Neural cell (in vitro differentiated cells): Measurements from ENCODE around the gene GMPPA. TPM values are rescaled to one million over a fixed set of nuclear protein-coding genes. Genes with fewer than 3 reads are reported as not detected.

Experiments used
- H2AFZ ChIP-seq: fragments of 200-600, 300-800 bp; sonication (generic), shearing (Covaris generic); 2 replicates; pipeline ENCODE4 v1.6.0; 2014; ENCODE audit warnings: low read depth, mild to moderate bottlenecking, antibody characterized with exemption, low read length, moderate library complexity
- H3F3A ChIP-seq: fragments of 200-600 bp; shearing (Covaris generic); 2 replicates; pipeline ENCODE4 v1.6.1; 2016; ENCODE audit warnings: mild to moderate bottlenecking, moderate library complexity, mixed read lengths, antibody characterized with exemption, low read length; ENCODE audit not compliant: insufficient read depth, poor library complexity, severe bottlenecking
- H3K27ac ChIP-seq: fragments of 200-600, 300-800 bp; sonication (generic), shearing (Covaris generic); 2 replicates; pipeline ENCODE4 v1.5.1; 2014; ENCODE audit warnings: mild to moderate bottlenecking, low read length, moderate library complexity
- H3K27me3 ChIP-seq: fragments of 300-800, 200-600 bp; sonication (generic), shearing (Covaris generic); 2 replicates; pipeline ENCODE4 v1.6.0; 2014; ENCODE audit warnings: mild to moderate bottlenecking, low read depth, low read length, moderate library complexity; ENCODE audit not compliant: insufficient read depth
- H3K36me3 ChIP-seq: fragments of 300-800, 200-600 bp; sonication (generic), shearing (Covaris generic); 2 replicates; pipeline ENCODE4 v1.5.1; 2014; ENCODE audit warnings: mild to moderate bottlenecking, antibody characterized with exemption, low read length, moderate library complexity; ENCODE audit not compliant: insufficient read depth
- H3K4me2 ChIP-seq: fragments of 300-800, 200-600 bp; sonication (generic), shearing (Covaris generic); 2 replicates; pipeline ENCODE4 v1.6.0; 2014; ENCODE audit warnings: mild to moderate bottlenecking, low read length
- H3K4me3 ChIP-seq: fragments of 300-800, 200-600 bp; sonication (generic), shearing (Covaris generic); 2 replicates; pipeline ENCODE4 v1.5.1; 2014; ENCODE audit warnings: mild to moderate bottlenecking, low read length, moderate library complexity
- H3K79me2 ChIP-seq: fragments of 200-600 bp; shearing (Covaris generic); replicated peaks from 2 replicates; pipeline ENCODE4 v1.6.0; 2014; ENCODE audit warnings: mild to moderate bottlenecking, low read length, moderate library complexity; ENCODE audit not compliant: insufficient read depth
- H3K9ac ChIP-seq: fragments of 300-800, 200-600 bp; sonication (generic), shearing (Covaris generic); 2 replicates; pipeline ENCODE4 v1.6.1; 2016; ENCODE audit warnings: mild to moderate bottlenecking, low read length, mixed read lengths
- H3K9me2 ChIP-seq: fragments of 200-600 bp; shearing (Covaris generic); 2 replicates; pipeline ENCODE4 v1.6.1; 2016; ENCODE audit warnings: mild to moderate bottlenecking, low read length, mixed read lengths; ENCODE audit not compliant: insufficient read depth
- H3K9me3 ChIP-seq: fragments of 200-600, 300-800 bp; sonication (generic), shearing (Covaris generic); 2 replicates; pipeline ENCODE4 v1.6.1; 2016; ENCODE audit warnings: mild to moderate bottlenecking, mixed run types, low read length, moderate library complexity, mixed read lengths
- H4K20me1 ChIP-seq: fragments of 200-600 bp; shearing (Covaris generic); 2 replicates; pipeline ENCODE4 v1.6.1; 2016; ENCODE audit warnings: mild to moderate bottlenecking, mixed run types; ENCODE audit not compliant: insufficient read depth
- CTCF ChIP-seq: fragments of 450-650 bp; IDR thresholded peaks from 2 replicates; pipeline ENCODE4 v1.5.1; 2014; ENCODE audit warnings: antibody characterized with exemption, mild to moderate bottlenecking, moderate library complexity; ENCODE audit not compliant: poor library complexity, severe bottlenecking
- EP300 ChIP-seq: fragments of 450-650 bp; conservative IDR thresholded peaks from 2 replicates; pipeline ENCODE4 v1.6.1; 2014; ENCODE audit warnings: antibody characterized with exemption, mild to moderate bottlenecking, moderate library complexity; ENCODE audit not compliant: poor library complexity, severe bottlenecking
- EZH2 ChIP-seq: fragments of 200-600, 300-800 bp; shearing (Covaris generic), sonication (generic); IDR thresholded peaks from 2 replicates; pipeline ENCODE4 v1.6.1; 2014; ENCODE audit warnings: antibody characterized with exemption, low read length, borderline replicate concordance, mild to moderate bottlenecking; ENCODE audit not compliant: insufficient read depth, poor library complexity, severe bottlenecking
- MXI1 ChIP-seq: fragments of 450-650 bp; conservative IDR thresholded peaks from 2 replicates; pipeline ENCODE4 v1.6.1; 2014; ENCODE audit warnings: antibody characterized with exemption, mild to moderate bottlenecking; ENCODE audit not compliant: poor library complexity, severe bottlenecking
- POLR2AphosphoS5 ChIP-seq: IDR thresholded peaks from 2 replicates; pipeline ENCODE4 v1.6.1; 2012
- RAD21 ChIP-seq: fragments of 450-650 bp; conservative IDR thresholded peaks from 2 replicates; pipeline ENCODE4 v1.6.1; 2014; ENCODE audit warnings: antibody characterized with exemption, mild to moderate bottlenecking, moderate library complexity
- REST ChIP-seq: IDR thresholded peaks from 2 replicates; pipeline ENCODE4 v1.6.1; 2012; ENCODE audit warnings: borderline replicate concordance
- SMC3 ChIP-seq: fragments of 450-650 bp; conservative IDR thresholded peaks from 2 replicates; pipeline ENCODE4 v1.6.1; 2014; ENCODE audit warnings: antibody characterized with exemption, mild to moderate bottlenecking, moderate library complexity; ENCODE audit not compliant: poor library complexity
- TAF1 ChIP-seq: IDR thresholded peaks from 2 replicates; pipeline ENCODE4 v1.6.1; 2012; ENCODE audit warnings: low read depth
- polyA plus RNA-seq: library from polyadenylated mRNA; depleted of rRNA; stranded (reverse); fragments of >200 nt; gene quantifications from 2 replicates; pipeline ENCODE4 v1.2.3, GENCODE V29; 2014

Gene GMPPA
- polyA plus RNA-seq, 1 donor from 2014 or later = 20.4 TPM

GRCh38 chr2:219472629-219473187 lies 26.0 kb upstream of the GMPPA start:
- no peak overlapping the region for H3K4me2 ChIP-seq
- no peaks in the 10 kb centered on the region for H4K20me1 ChIP-seq
- H3K4me3 ChIP-seq = no peak overlapping the region
- no peak overlapping the region for H3K27ac ChIP-seq
- no peak overlapping the region for H3K9ac ChIP-seq
- no peaks in the 10 kb centered on the region for H3K79me2 ChIP-seq
- no peaks in the 10 kb centered on the region for H3K27me3 ChIP-seq
- H3K9me3 ChIP-seq = no peaks in the 10 kb centered on the region
- TF ChIP-seq EP300 (no peak), CTCF (no peak), MXI1 (no peak), TAF1 (no peak), REST (no peak), SMC3 (no peak), POLR2AphosphoS5 (no peak), EZH2 (no peak), RAD21 (no peak)
- no peak overlapping the region for H2AFZ ChIP-seq
- H3K36me3 ChIP-seq = no peaks in the 10 kb centered on the region
- H3F3A ChIP-seq = no peaks in the 10 kb centered on the region
- H3K9me2 ChIP-seq = no peaks in the 10 kb centered on the region

- Histone ChIP-seq H2AFZ (no peak overlapping the region), H3K36me3 (no peaks in the 10 kb centered on the region), H3F3A (no peaks in the 10 kb centered on the region), H3K27ac (no peak overlapping the region), H3K27me3 (no peaks in the 10 kb centered on the region), H3K9me2 (no peaks in the 10 kb centered on the region), H4K20me1 (no peaks in the 10 kb centered on the region), H3K4me2 (no peak overlapping the region), H3K9me3 (no peaks in the 10 kb centered on the region), H3K4me3 (no peak overlapping the region), H3K79me2 (no peaks in the 10 kb centered on the region), H3K9ac (no peak overlapping the region)
- no peak for TF ChIP-seq POLR2AphosphoS5
- no peak for TF ChIP-seq EP300
- TF ChIP-seq SMC3 = no peak
- TF ChIP-seq CTCF = no peak
- TF ChIP-seq EZH2 = no peak
- no peak for TF ChIP-seq TAF1
- TF ChIP-seq MXI1 = no peak
- TF ChIP-seq REST = no peak
- no peak for TF ChIP-seq RAD21
These were observed 25.2 kb upstream of the GMPPA start for GRCh38 chr2:219473511-219473910.
